COLO829 (cell line): ENCODE results near the gene ULK4.
"Not testable (repeated sequence)": the region's sequence is repeated elsewhere in the genome, so short reads cannot be mapped to it uniquely, and the experiment has no call there.

Experiments
- DNase-seq: peaks from one replicate; pipeline ENCODE4 v3.0.0; 2012; ENCODE audit warnings: low spot score

Gene ULK4

GRCh38 chr3:41762867-41763266 lies 199.0 kb downstream of the ULK4 start:
- not testable (repeated sequence) for DNase-seq

- DNase-seq, result no peak
Observed at GRCh38 chr3:41753651-41754050, 208.3 kb downstream of the ULK4 start.

GRCh38 chr3:41751597-41751996 lies 210.3 kb downstream of the ULK4 start:
- DNase-seq, result no peak

- no peak for DNase-seq
Observed at GRCh38 chr3:41749988-41750387, 211.9 kb downstream of the ULK4 start.

- DNase-seq, result no peak
Observed at GRCh38 chr3:41746215-41746614, 215.7 kb downstream of the ULK4 start.

- DNase-seq, result no peak
Observed at GRCh38 chr3:41742121-41742520, 219.8 kb downstream of the ULK4 start.

GRCh38 chr3:41740374-41740886 lies 221.5 kb downstream of the ULK4 start:
- no peak for DNase-seq

- DNase-seq, result no peak
Observed at GRCh38 chr3:41726891-41727290, 235.0 kb downstream of the ULK4 start.

- no peak for DNase-seq
Observed at GRCh38 chr3:41717641-41718040, 244.3 kb downstream of the ULK4 start.

GRCh38 chr3:41716471-41716870 lies 245.4 kb downstream of the ULK4 start:
- DNase-seq, result peak; percentile 45

GRCh38 chr3:41715376-41715775 lies 246.5 kb downstream of the ULK4 start:
- no peak for DNase-seq

GRCh38 chr3:41711651-41712050 lies 250.3 kb downstream of the ULK4 start:
- peak; percentile 40 for DNase-seq

GRCh38 chr3:41710646-41711388 lies 251.1 kb downstream of the ULK4 start:
- no peak for DNase-seq

GRCh38 chr3:41709213-41709612 lies 252.7 kb downstream of the ULK4 start:
- not testable (repeated sequence) for DNase-seq

- DNase-seq, result no peak
Observed at GRCh38 chr3:41708176-41708575, 253.7 kb downstream of the ULK4 start.

GRCh38 chr3:41705893-41706292 lies 256.0 kb downstream of the ULK4 start:
- no peak for DNase-seq

- peak; percentile 22 for DNase-seq
Observed at GRCh38 chr3:41701191-41701698, 260.7 kb downstream of the ULK4 start.

GRCh38 chr3:41700155-41700554 lies 261.7 kb downstream of the ULK4 start:
- no peak for DNase-seq

GRCh38 chr3:41698898-41699297 lies 263.0 kb downstream of the ULK4 start:
- DNase-seq, result no peak

- DNase-seq, result no peak
Observed at GRCh38 chr3:41697702-41698101, 264.2 kb downstream of the ULK4 start.

GRCh38 chr3:41695806-41696205 lies 266.1 kb downstream of the ULK4 start:
- DNase-seq, result not testable (repeated sequence)

GRCh38 chr3:41693799-41694198 lies 268.1 kb downstream of the ULK4 start:
- no peak for DNase-seq

GRCh38 chr3:41690766-41691563 lies 270.9 kb downstream of the ULK4 start:
- DNase-seq, result no peak
